Peyer's patch (tissue), 4 donors: ENCODE results near the gene AOAH. TPM values are rescaled to one million over a fixed set of nuclear protein-coding genes. Genes with fewer than 3 reads are reported as not detected.

Source experiments
- DNase-seq, 3 donors: peaks; one replicate each; pipeline ENCODE4 v3.0.0-alpha.2; 2017 to 2019
- H3K27ac ChIP-seq, 4 donors: fragments of 200-600 bp; sonication (generic); one replicate each; pipeline ENCODE4 v1.5.1; 2016 to 2019
- H3K27me3 ChIP-seq, 2 donors: fragments of 200-600 bp; sonication (generic); one replicate each; pipeline ENCODE4 v1.5.1; 2019
- H3K36me3 ChIP-seq, 3 donors: fragments of 200-600 bp; sonication (generic); one replicate each; pipeline ENCODE4 v1.5.1; 2016 to 2019
- H3K4me1 ChIP-seq, 4 donors: fragments of 200-600 bp; sonication (generic); one replicate each; pipeline ENCODE4 v1.5.1; 2016 to 2019
- H3K4me3 ChIP-seq, 4 donors: fragments of 200-600 bp; sonication (generic); 1 replicate in 3 of 4; 2 replicates in 1 of 4; pipeline ENCODE4 v1.5.1; 2016 to 2019; ENCODE audit warnings: mild to moderate bottlenecking in 1 of 4
- H3K9me3 ChIP-seq, 4 donors: fragments of 200-600 bp; sonication (generic); one replicate each; pipeline ENCODE4 v1.5.1; 2016 to 2019; ENCODE audit warnings: mild to moderate bottlenecking in 1 of 4
- POLR2A ChIP-seq, 2 donors: fragments of 450-650 bp; IDR thresholded peaks; one replicate each; pipeline ENCODE4 v1.5.1; 2017; ENCODE audit warnings: antibody characterized with exemption in 2 of 2, mild to moderate bottlenecking in 2 of 2, moderate library complexity in 2 of 2
- total RNA-seq, 4 donors: library from RNA; depleted of rRNA; stranded (reverse); fragments of >200 nt; gene quantifications; one replicate each; pipeline ENCODE4 v1.1.0, GENCODE V29; 2016
- TF ChIP-seq, protein P1 (sequence below), 6 experiments: fragments of 450-650 bp in 4 of 6; fragments of 200-600 bp in 2 of 6; sonication (generic) in 1 of 6; IDR thresholded peaks; one replicate each; pipeline ENCODE4 v1.5.1; 2017 to 2019; ENCODE audit warnings: antibody characterized with exemption in 6 of 6, mild to moderate bottlenecking in 3 of 6, moderate library complexity in 1 of 6

The AOAH gene
- total RNA-seq, 4 donors from 2014 or later = 33.3 to 60.2 (median 43.6) TPM

DNA sequence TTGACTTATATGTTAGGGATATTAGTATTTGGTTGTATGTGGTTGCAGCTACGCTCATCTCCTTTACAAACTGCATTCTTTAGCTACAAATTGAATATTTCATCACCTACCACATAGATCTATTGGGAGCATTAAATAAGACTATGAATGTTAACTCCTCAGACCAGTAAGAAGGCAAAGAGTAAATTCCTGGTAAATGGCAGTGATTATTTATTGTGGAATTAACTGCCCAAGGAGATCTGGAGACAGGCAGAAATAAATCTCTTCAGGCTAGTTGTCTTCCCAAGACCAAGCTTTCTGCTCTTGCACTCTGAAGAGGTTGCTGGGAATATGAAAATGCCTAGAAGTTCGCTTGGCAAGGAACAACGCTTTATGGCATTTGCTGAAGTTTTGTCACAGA lies 260.0 kb downstream of the AOAH start:
- no peak for DNase-seq
- H3K27ac ChIP-seq = no peak overlapping the region
- no peak overlapping the region for H3K4me3 ChIP-seq
- H3K36me3 ChIP-seq = no peaks in the 10 kb centered on the region
- no peaks in the 10 kb centered on the region for H3K27me3 ChIP-seq
- no peaks in the 10 kb centered on the region for H3K9me3 ChIP-seq
- H3K4me1 ChIP-seq = no peaks in the 10 kb centered on the region
- TF ChIP-seq, protein P1, sequence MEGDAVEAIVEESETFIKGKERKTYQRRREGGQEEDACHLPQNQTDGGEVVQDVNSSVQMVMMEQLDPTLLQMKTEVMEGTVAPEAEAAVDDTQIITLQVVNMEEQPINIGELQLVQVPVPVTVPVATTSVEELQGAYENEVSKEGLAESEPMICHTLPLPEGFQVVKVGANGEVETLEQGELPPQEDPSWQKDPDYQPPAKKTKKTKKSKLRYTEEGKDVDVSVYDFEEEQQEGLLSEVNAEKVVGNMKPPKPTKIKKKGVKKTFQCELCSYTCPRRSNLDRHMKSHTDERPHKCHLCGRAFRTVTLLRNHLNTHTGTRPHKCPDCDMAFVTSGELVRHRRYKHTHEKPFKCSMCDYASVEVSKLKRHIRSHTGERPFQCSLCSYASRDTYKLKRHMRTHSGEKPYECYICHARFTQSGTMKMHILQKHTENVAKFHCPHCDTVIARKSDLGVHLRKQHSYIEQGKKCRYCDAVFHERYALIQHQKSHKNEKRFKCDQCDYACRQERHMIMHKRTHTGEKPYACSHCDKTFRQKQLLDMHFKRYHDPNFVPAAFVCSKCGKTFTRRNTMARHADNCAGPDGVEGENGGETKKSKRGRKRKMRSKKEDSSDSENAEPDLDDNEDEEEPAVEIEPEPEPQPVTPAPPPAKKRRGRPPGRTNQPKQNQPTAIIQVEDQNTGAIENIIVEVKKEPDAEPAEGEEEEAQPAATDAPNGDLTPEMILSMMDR (IDR thresholded peaks at IDR 0.05) = no peak
- TF ChIP-seq POLR2A (IDR thresholded peaks at IDR 0.05) = no peak
